ENCODE measurements around the gene GTF2IRD1. TPM values are rescaled to one million over a fixed set of nuclear protein-coding genes. Genes with fewer than 3 reads are reported as not detected.

The GTF2IRD1 gene
- total and polyA plus RNA-seq, 2 of the 4 experiments (the other 2 are of a cell fraction) = 4.1 to 21.9 TPM

DNA sequence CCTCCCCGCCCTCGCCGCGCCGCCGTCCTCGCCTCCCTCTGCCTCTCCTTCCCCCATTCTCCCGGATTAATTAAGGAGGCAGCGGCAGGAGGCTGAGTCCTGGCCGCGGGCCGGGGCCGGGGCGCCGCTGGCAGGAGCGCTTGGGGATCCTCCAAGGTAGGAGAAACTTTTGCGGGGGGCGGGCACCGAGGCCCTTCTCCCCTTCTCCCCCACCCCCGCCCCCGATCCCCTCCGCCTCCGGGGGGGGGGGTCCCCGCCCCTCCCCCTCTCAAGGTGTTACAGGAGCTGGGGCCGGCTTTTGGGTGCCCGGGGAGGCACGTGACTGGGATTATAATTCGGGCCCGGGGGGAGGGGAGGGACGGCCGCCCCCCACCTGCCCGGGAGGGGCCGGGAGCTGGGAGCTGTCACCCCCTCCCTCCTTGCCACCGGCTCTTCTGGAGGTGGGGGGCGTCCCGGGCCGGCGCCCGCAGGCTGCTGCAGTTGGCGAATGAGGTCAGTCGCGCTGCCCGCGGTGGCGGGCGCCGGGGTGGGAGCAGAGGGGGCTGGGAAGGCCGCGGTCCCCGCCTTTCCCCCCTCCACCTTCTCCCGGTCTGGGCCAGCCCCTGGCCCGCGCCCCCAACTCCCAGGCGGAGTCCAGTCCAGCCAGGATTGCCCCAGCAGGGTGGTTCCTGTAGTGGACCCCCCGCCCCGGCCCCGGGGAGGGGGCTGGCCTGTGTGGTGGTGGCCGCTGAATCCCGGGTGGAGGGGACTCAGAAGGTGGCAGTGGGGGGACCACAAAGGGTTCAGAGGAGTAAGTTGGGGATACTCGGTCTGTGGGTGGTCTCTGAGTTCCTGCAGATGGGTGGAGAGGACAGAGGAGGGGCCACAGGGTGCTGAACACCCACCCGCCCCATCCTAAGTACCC, 567 bp downstream of the GTF2IRD1 start:
- ATAC-seq (ENCODE audit: low read depth) (peak; percentile 15), DNase-seq (no peak)
- no peak overlapping the region for H4K5ac ChIP-seq (ENCODE audit: low read depth, low read length)
- no peaks in the 10 kb centered on the region; the same call in 1 of the 2 replicates for H3K36me3 ChIP-seq (ENCODE audit: control insufficient read depth, insufficient read depth, low read length)
- no peak overlapping the region for H2BK20ac ChIP-seq (ENCODE audit: low read depth, low read length)
- ChIA-PET CTCF (no interaction called here), POLR2A (ENCODE audit: unreplicated experiment) (interaction anchor here (0.6 kb wide), 2 partner anchors 31 to 169 kb away, joined by 3 read pairs; no protein-coding TSS in a partner anchor)
- H3K79me1 ChIP-seq (ENCODE audit: low read depth in 1 of 2, low read length in 2 of 2) = peaks cover 8 to 52% of the 10 kb centered on the region in 2 experiments; a peak in 3 of 4 replicates
- WGBS, 2 experiments (ENCODE audit: extremely low coverage in 2 of 2, insufficient read length in 1 of 2) = no CpG with 5 or more reads among the region's 61 CpGs
- H2AK9ac ChIP-seq (replicated peaks; ENCODE audit: low read depth, low read length, poor library complexity) = peak overlapping the region; percentile 96
- no peak for TF ChIP-seq RCOR1 (IDR thresholded peaks at IDR 0.05; ENCODE audit: insufficient replicate concordance, low read length)
- TF ChIP-seq BHLHE40 (IDR thresholded peaks at IDR 0.05; ENCODE audit: low read depth, low read length) = peak; percentile 47
- no peak for TF ChIP-seq FOS (IDR thresholded peaks at IDR 0.05; ENCODE audit: low read depth, low read length)
- peak; percentile 26; the same call in 1 of the 2 replicates for TF ChIP-seq POLR2A (IDR thresholded peaks at IDR 0.05; ENCODE audit: low read depth, low read length)
- TF ChIP-seq, protein P1, sequence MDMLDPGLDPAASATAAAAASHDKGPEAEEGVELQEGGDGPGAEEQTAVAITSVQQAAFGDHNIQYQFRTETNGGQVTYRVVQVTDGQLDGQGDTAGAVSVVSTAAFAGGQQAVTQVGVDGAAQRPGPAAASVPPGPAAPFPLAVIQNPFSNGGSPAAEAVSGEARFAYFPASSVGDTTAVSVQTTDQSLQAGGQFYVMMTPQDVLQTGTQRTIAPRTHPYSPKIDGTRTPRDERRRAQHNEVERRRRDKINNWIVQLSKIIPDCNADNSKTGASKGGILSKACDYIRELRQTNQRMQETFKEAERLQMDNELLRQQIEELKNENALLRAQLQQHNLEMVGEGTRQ (IDR thresholded peaks at IDR 0.05; ENCODE audit: low read depth, low read length) = peak; percentile 40; the same call in 1 of the 2 replicates
- 0 out of 2 replicates have a peak, but pooled peaks have one; percentile 60 for TF ChIP-seq CHD1 (IDR thresholded peaks at IDR 0.05; ENCODE audit: low read depth, low read length)
- TF ChIP-seq MAZ (IDR thresholded peaks at IDR 0.05; ENCODE audit: borderline replicate concordance, low read depth, low read length) = peak; percentile 27; the same call in 1 of the 2 replicates
- H3K56ac ChIP-seq (ENCODE audit: extremely low read depth, insufficient read depth, low read length) = no peak overlapping the region
- H3K27me3 ChIP-seq (ENCODE audit: control insufficient read depth, insufficient read depth, low read length) = no peaks in the 10 kb centered on the region
- H3K9me3 ChIP-seq (ENCODE audit: control insufficient read depth, insufficient read depth, low read length) = no peaks in the 10 kb centered on the region
- H3K9ac ChIP-seq (ENCODE audit: low read depth, low read length) = peak overlapping the region; percentile 66
- H3K14ac ChIP-seq (replicated peaks; ENCODE audit: low read depth, low read length) = peak overlapping the region; percentile 13; the same call in 1 of the 2 replicates
- H3K4me3 ChIP-seq (ENCODE audit: insufficient read depth, low read depth, low read length) = peak overlapping the region; percentile 61
- peak overlapping the region; percentile 29 for H3K4ac ChIP-seq (ENCODE audit: low read depth, low read length)
- BruUV-seq (replicated peaks) = no TSS peak
- dilution Hi-C loops (cut with HindIII; ENCODE audit: low sequenced_read_pairs, unreplicated experiment) = no loop called here
- in situ Hi-C loops (cut with MboI; ENCODE audit: low sequenced_read_pairs) = no loop called here
- H2AFZ ChIP-seq (replicated peaks; ENCODE audit: low read length, poor library complexity) = peak overlapping the region; percentile 83
- H3K4me1 ChIP-seq (ENCODE audit: control insufficient read depth, insufficient read depth, low read length) = peaks cover 16% of the 10 kb centered on the region
- H3K27ac ChIP-seq (ENCODE audit: insufficient read depth, low read length) = peak overlapping the region; percentile 70
- peak overlapping the region; percentile 75 for H2AK5ac ChIP-seq (ENCODE audit: low read depth, low read length)
- peak overlapping the region in 1 of 2 experiments; percentile 47; a peak in 2 of 4 replicates for H4K8ac ChIP-seq (ENCODE audit: low read depth in 2 of 2, low read length in 2 of 2)
- H3K23ac ChIP-seq (ENCODE audit: low read depth, low read length) = peak overlapping the region; percentile 75; the same call in 1 of the 2 replicates
- peak overlapping the region; percentile 5; the same call in 1 of the 2 replicates for H2BK120ac ChIP-seq (ENCODE audit: low read depth, low read length)
- intact Hi-C loops (cut with micrococcal nuclease) = loop anchor here (2.0 to 5.0 kb wide), 2 partner anchors 51 to 93 kb away; no protein-coding TSS in a partner anchor
- no peak overlapping the region; the same call in 2 of the 3 replicates for H2BK15ac ChIP-seq (ENCODE audit: low read depth, low read length)
- peaks cover 11% of the 10 kb centered on the region for H3K9me1 ChIP-seq (ENCODE audit: insufficient read depth, low read length)
- peak overlapping the region; percentile 58; the same call in 1 of the 2 replicates for H3K18ac ChIP-seq (ENCODE audit: low read depth, low read length)
- H2BK5ac ChIP-seq (ENCODE audit: low read depth, low read length, poor library complexity, severe bottlenecking) = peak overlapping the region; percentile 15
- peak overlapping the region; percentile 70 for H3K4me2 ChIP-seq (ENCODE audit: low read depth, low read length)
- H4K20me1 ChIP-seq (ENCODE audit: insufficient read depth, low read length) = peaks cover 34% of the 10 kb centered on the region
- peak overlapping the region; percentile 15; the same call in 1 of the 2 replicates for H4K91ac ChIP-seq (ENCODE audit: insufficient read depth, low read depth, low read length)

All from IMR-90 (cell line).